Body of pancreas (tissue), 4 donors: ENCODE data around the gene FBN2.

Source experiments
- POLR2A ChIP-seq, 3 donors: fragments of 450-650 bp; IDR thresholded peaks; one replicate each; pipeline ENCODE4 v1.6.1; 2016; ENCODE audit warnings: antibody characterized with exemption in 3 of 3, mild to moderate bottlenecking in 2 of 3
- TF ChIP-seq, protein P1 (sequence below), 7 experiments: fragments of 450-650 bp in 4 of 7; fragments of 200-600 bp in 3 of 7; sonication (generic) in 3 of 7; IDR thresholded peaks; one replicate each; pipeline ENCODE4 v1.5.1; 2016 to 2019; ENCODE audit warnings: antibody characterized with exemption in 7 of 7

GRCh38 chr5:128287740-128288139 lies 250.3 kb downstream of the FBN2 start:
- TF ChIP-seq, protein P1, sequence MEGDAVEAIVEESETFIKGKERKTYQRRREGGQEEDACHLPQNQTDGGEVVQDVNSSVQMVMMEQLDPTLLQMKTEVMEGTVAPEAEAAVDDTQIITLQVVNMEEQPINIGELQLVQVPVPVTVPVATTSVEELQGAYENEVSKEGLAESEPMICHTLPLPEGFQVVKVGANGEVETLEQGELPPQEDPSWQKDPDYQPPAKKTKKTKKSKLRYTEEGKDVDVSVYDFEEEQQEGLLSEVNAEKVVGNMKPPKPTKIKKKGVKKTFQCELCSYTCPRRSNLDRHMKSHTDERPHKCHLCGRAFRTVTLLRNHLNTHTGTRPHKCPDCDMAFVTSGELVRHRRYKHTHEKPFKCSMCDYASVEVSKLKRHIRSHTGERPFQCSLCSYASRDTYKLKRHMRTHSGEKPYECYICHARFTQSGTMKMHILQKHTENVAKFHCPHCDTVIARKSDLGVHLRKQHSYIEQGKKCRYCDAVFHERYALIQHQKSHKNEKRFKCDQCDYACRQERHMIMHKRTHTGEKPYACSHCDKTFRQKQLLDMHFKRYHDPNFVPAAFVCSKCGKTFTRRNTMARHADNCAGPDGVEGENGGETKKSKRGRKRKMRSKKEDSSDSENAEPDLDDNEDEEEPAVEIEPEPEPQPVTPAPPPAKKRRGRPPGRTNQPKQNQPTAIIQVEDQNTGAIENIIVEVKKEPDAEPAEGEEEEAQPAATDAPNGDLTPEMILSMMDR (IDR thresholded peaks at IDR 0.05), result no peak
- TF ChIP-seq POLR2A (IDR thresholded peaks at IDR 0.05), result no peak
